Stomach smooth muscle (tissue), 2 donors: ENCODE results near the gene CMAS.

ENCODE experiments used
- H3K27ac ChIP-seq: one replicate; pipeline ENCODE4 v1.7.0; 2013; ENCODE audit warnings: mild to moderate bottlenecking, low read length, inconsistent platforms
- H3K27me3 ChIP-seq, 2 donors: one replicate each; pipeline ENCODE4 v1.7.0; 2013; ENCODE audit warnings: low read length in 2 of 2; ENCODE audit not compliant: insufficient read depth in 2 of 2, control insufficient read depth in 1 of 2
- H3K36me3 ChIP-seq, 2 donors: one replicate each; pipeline ENCODE4 v1.7.0; 2013; ENCODE audit warnings: low read length in 2 of 2; ENCODE audit not compliant: control insufficient read depth in 2 of 2, insufficient read depth in 2 of 2
- H3K4me1 ChIP-seq: one replicate; pipeline ENCODE4 v1.7.0; 2013; ENCODE audit warnings: low read length; ENCODE audit not compliant: control insufficient read depth, insufficient read depth
- H3K4me3 ChIP-seq, 2 donors: one replicate each; pipeline ENCODE4 v1.7.0; 2013; ENCODE audit warnings: low read length in 2 of 2
- H3K9ac ChIP-seq, 2 donors: one replicate each; pipeline ENCODE4 v1.7.0; 2013; ENCODE audit warnings: low read length in 2 of 2, mild to moderate bottlenecking in 1 of 2
- H3K9me3 ChIP-seq, 2 donors: one replicate each; pipeline ENCODE4 v1.7.0; 2013; ENCODE audit warnings: low read length in 2 of 2; ENCODE audit not compliant: control insufficient read depth in 2 of 2
- donor health status: healthy.
- donor health status: Pancreatic carcinoma.

The CMAS gene

GRCh38 chr12:22029491-22029890, 16.5 kb upstream of the CMAS start:
- Histone ChIP-seq H3K27ac (no peak overlapping the region), H3K27me3 (no peaks in the 10 kb centered on the region), H3K4me3 (no peak overlapping the region), H3K9ac (no peak overlapping the region), H3K9me3 (no peaks in the 10 kb centered on the region), H3K4me1 (no peaks in the 10 kb centered on the region), H3K36me3 (no peaks in the 10 kb centered on the region)

GRCh38 chr12:22029991-22030390, 16.0 kb upstream of the CMAS start:
- no peak overlapping the region for H3K9ac ChIP-seq
- no peaks in the 10 kb centered on the region for H3K36me3 ChIP-seq
- no peaks in the 10 kb centered on the region for H3K9me3 ChIP-seq
- H3K4me3 ChIP-seq = no peak overlapping the region
- H3K27ac ChIP-seq = no peak overlapping the region
- H3K27me3 ChIP-seq = no peaks in the 10 kb centered on the region
- no peaks in the 10 kb centered on the region for H3K4me1 ChIP-seq

- H3K27me3 ChIP-seq = no peaks in the 10 kb centered on the region
- no peaks in the 10 kb centered on the region for H3K9me3 ChIP-seq
- no peaks in the 10 kb centered on the region for H3K36me3 ChIP-seq
- H3K27ac ChIP-seq = no peak overlapping the region
- H3K4me3 ChIP-seq = no peak overlapping the region
- no peak overlapping the region for H3K9ac ChIP-seq
- H3K4me1 ChIP-seq = no peaks in the 10 kb centered on the region
Observed at GRCh38 chr12:22032732-22033131, 13.3 kb upstream of the CMAS start.

GRCh38 chr12:22034709-22035506, 11.1 kb upstream of the CMAS start:
- Histone ChIP-seq H3K27ac (no peak overlapping the region), H3K4me1 (no peaks in the 10 kb centered on the region), H3K9me3 (no peaks in the 10 kb centered on the region), H3K27me3 (peaks cover 0 to 2% of the 10 kb centered on the region in 2 donors), H3K4me3 (no peak overlapping the region), H3K9ac (no peak overlapping the region), H3K36me3 (no peaks in the 10 kb centered on the region)

- Histone ChIP-seq H3K27me3 (peaks cover 0 to 2% of the 10 kb centered on the region in 2 donors), H3K9ac (no peak overlapping the region), H3K36me3 (no peaks in the 10 kb centered on the region), H3K9me3 (no peaks in the 10 kb centered on the region), H3K4me3 (no peak overlapping the region), H3K4me1 (no peaks in the 10 kb centered on the region), H3K27ac (no peak overlapping the region)
Observed at GRCh38 chr12:22037947-22038346, 8.1 kb upstream of the CMAS start.

GRCh38 chr12:22038734-22039133, 7.3 kb upstream of the CMAS start:
- H3K9ac ChIP-seq = no peak overlapping the region

GRCh38 chr12:22039361-22039760, 6.7 kb upstream of the CMAS start:
- H3K4me3 ChIP-seq = no peak overlapping the region
- H3K9me3 ChIP-seq = no peaks in the 10 kb centered on the region
- no peak overlapping the region for H3K9ac ChIP-seq
- no peaks in the 10 kb centered on the region for H3K4me1 ChIP-seq
- peaks cover 0 to 2% of the 10 kb centered on the region in 2 donors for H3K27me3 ChIP-seq
- no peak overlapping the region for H3K27ac ChIP-seq
- no peaks in the 10 kb centered on the region for H3K36me3 ChIP-seq

More at GRCh38 chr12:22038734-22039133, 7.3 kb upstream of the CMAS start:
- no peak overlapping the region for H3K27ac ChIP-seq
- H3K4me3 ChIP-seq = no peak overlapping the region
- peaks cover 0 to 2% of the 10 kb centered on the region in 2 donors for H3K27me3 ChIP-seq
- H3K36me3 ChIP-seq = no peaks in the 10 kb centered on the region
- no peaks in the 10 kb centered on the region for H3K4me1 ChIP-seq
- no peaks in the 10 kb centered on the region for H3K9me3 ChIP-seq

GRCh38 chr12:22042976-22043669, 2.9 kb upstream of the CMAS start:
- H3K4me3 ChIP-seq = no peak overlapping the region
- H3K27me3 ChIP-seq = peaks cover 0 to 2% of the 10 kb centered on the region in 2 donors
- no peak overlapping the region for H3K9ac ChIP-seq
- H3K36me3 ChIP-seq = no peaks in the 10 kb centered on the region
- no peak overlapping the region for H3K27ac ChIP-seq
- no peaks in the 10 kb centered on the region for H3K4me1 ChIP-seq
- H3K9me3 ChIP-seq = no peaks in the 10 kb centered on the region

- no peak overlapping the region for H3K4me3 ChIP-seq
- H3K27me3 ChIP-seq = peaks cover 0 to 2% of the 10 kb centered on the region in 2 donors
- no peaks in the 10 kb centered on the region for H3K36me3 ChIP-seq
- no peaks in the 10 kb centered on the region for H3K9me3 ChIP-seq
- no peaks in the 10 kb centered on the region for H3K4me1 ChIP-seq
- no peak overlapping the region for H3K27ac ChIP-seq
- no peak overlapping the region for H3K9ac ChIP-seq
Observed at GRCh38 chr12:22043943-22044342, 2.1 kb upstream of the CMAS start.

- no peak overlapping the region for H3K9ac ChIP-seq
- H3K36me3 ChIP-seq = no peaks in the 10 kb centered on the region
- peaks cover 0 to 2% of the 10 kb centered on the region in 2 donors for H3K27me3 ChIP-seq
- no peaks in the 10 kb centered on the region for H3K4me1 ChIP-seq
- no peak overlapping the region for H3K4me3 ChIP-seq
- no peak overlapping the region for H3K27ac ChIP-seq
- no peaks in the 10 kb centered on the region for H3K9me3 ChIP-seq
Observed at GRCh38 chr12:22044391-22044790, 1.6 kb upstream of the CMAS start.

- peak overlapping the region; percentile 85 to 87 for H3K9ac ChIP-seq
- H3K36me3 ChIP-seq = no peaks in the 10 kb centered on the region
- peak overlapping the region; percentile 64 for H3K27ac ChIP-seq
- peak overlapping the region; percentile 86 to 88 for H3K4me3 ChIP-seq
- H3K27me3 ChIP-seq = no peaks in the 10 kb centered on the region
- H3K9me3 ChIP-seq = no peaks in the 10 kb centered on the region
- H3K4me1 ChIP-seq = peaks cover 7% of the 10 kb centered on the region
Observed at GRCh38 chr12:22046968-22047390, 961 bp downstream of the CMAS start.
